Fibroblast of lung (primary cell): ENCODE data around the gene RET. TPM values are rescaled to one million over a fixed set of nuclear protein-coding genes. Genes with fewer than 3 reads are reported as not detected.

Experiments used
- DNase-seq, 2 donors: peaks; one replicate each; pipeline versions ENCODE4 v3.0.0 to v3.0.0-alpha.2; 2010; ENCODE audit warnings: low read depth in 2 of 2
- H2AFZ ChIP-seq: 2 replicates; pipeline ENCODE4 v1.5.1; 2012; ENCODE audit warnings: low read length, control low read depth, inconsistent platforms
- H3K27ac ChIP-seq: 2 replicates; pipeline ENCODE4 v1.5.1; 2011; ENCODE audit warnings: low read length, control low read depth; ENCODE audit not compliant: insufficient read depth
- H3K27me3 ChIP-seq: 2 replicates; pipeline ENCODE4 v1.5.1; 2011; ENCODE audit warnings: mild to moderate bottlenecking, low read length; ENCODE audit not compliant: control insufficient read depth, insufficient read depth
- H3K36me3 ChIP-seq: 2 replicates; pipeline ENCODE4 v1.5.1; 2011; ENCODE audit warnings: low read length; ENCODE audit not compliant: control insufficient read depth, insufficient read depth
- H3K4me1 ChIP-seq: 2 replicates; pipeline ENCODE4 v1.5.1; 2011; ENCODE audit warnings: low read length; ENCODE audit not compliant: control insufficient read depth, insufficient read depth; ENCODE audit errors: extremely low read depth
- H3K4me2 ChIP-seq: 2 replicates; pipeline ENCODE4 v1.5.1; 2011; ENCODE audit warnings: low read length, control low read depth; ENCODE audit not compliant: insufficient read depth; ENCODE audit errors: extremely low read depth
- H3K4me3 ChIP-seq, 4 experiments: fragments of 200-600 bp in 1 of 4; sonication (generic) in 1 of 4; replicated peaks in 1 of 4; 2 replicates each; pipeline ENCODE4 v1.5.1; 2011 to 2016; ENCODE audit warnings: low read length in 4 of 4, low read depth in 3 of 4, mild to moderate bottlenecking in 3 of 4, control low read depth in 2 of 4, inconsistent platforms in 1 of 4, mixed read lengths in 1 of 4; ENCODE audit not compliant: insufficient read depth in 1 of 4; ENCODE audit errors: control extremely low read depth in 1 of 4
- H3K79me2 ChIP-seq: 2 replicates; pipeline ENCODE4 v1.5.1; 2012; ENCODE audit warnings: mild to moderate bottlenecking, low read length, inconsistent platforms; ENCODE audit not compliant: control insufficient read depth, insufficient read depth
- H3K9ac ChIP-seq: 2 replicates; pipeline ENCODE4 v1.5.1; 2011; ENCODE audit warnings: mild to moderate bottlenecking, low read length, control low read depth; ENCODE audit not compliant: insufficient read depth
- H3K9me3 ChIP-seq: 2 replicates; pipeline ENCODE4 v1.5.1; 2012; ENCODE audit warnings: low read depth, low read length; ENCODE audit not compliant: control insufficient read depth, insufficient read depth
- H4K20me1 ChIP-seq: 2 replicates; pipeline ENCODE4 v1.5.1; 2011; ENCODE audit warnings: low read length; ENCODE audit not compliant: control insufficient read depth, insufficient read depth; ENCODE audit errors: extremely low read depth
- EZH2 ChIP-seq: IDR thresholded peaks from 2 replicates; pipeline ENCODE4 v1.5.1; 2012; ENCODE audit warnings: low read length, control low read depth, mild to moderate bottlenecking; ENCODE audit errors: missing control alignments
- polyA plus RNA-seq, 2 donors: library from polyadenylated mRNA; depleted of rRNA in 1 of 2; stranded (reverse) in 1 of 2; unstranded in 1 of 2; fragments of >200 nt; gene quantifications; 2 replicates each; pipeline ENCODE4 v1.2.1, GENCODE V29; 2011 to 2012; ENCODE audit warnings: missing spikeins in 1 of 2
- total RNA-seq: library from RNA; depleted of rRNA; stranded (reverse); fragments of >200 nt; gene quantifications from 2 replicates; pipeline ENCODE4 v1.2.1, GENCODE V29; 2014
- TF ChIP-seq, protein P1 (sequence below), 2 donors: IDR thresholded peaks in 1 of 2; conservative IDR thresholded peaks in 1 of 2; 1 replicate in 1 of 2; 2 replicates in 1 of 2; pipeline ENCODE4 v1.5.1; 2011 to 2012; ENCODE audit warnings: low read length in 2 of 2, control low read depth in 1 of 2, inconsistent platforms in 1 of 2, low read depth in 1 of 2, mild to moderate bottlenecking in 1 of 2

RET gene
- total and polyA plus RNA-seq, 2 donors (not counting 1 experiment from before 2014, with no cell fraction given), result 0.08 to 0.83 TPM

- Histone ChIP-seq H3K27me3 (no peaks in the 10 kb centered on the region), H3K27ac (peak overlapping the region; percentile 70), H3K9ac (no peak overlapping the region), H3K4me1 (peaks cover 3% of the 10 kb centered on the region), H3K36me3 (peaks cover 2% of the 10 kb centered on the region), H3K9me3 (no peaks in the 10 kb centered on the region), H3K4me3 (no peak overlapping the region), H4K20me1 (no peaks in the 10 kb centered on the region), H3K4me2 (peak overlapping the region; percentile 72), H3K79me2 (peaks cover 42% of the 10 kb centered on the region), H2AFZ (no peak overlapping the region)
- DNase-seq, result peak; percentile 49 to 91
- no peak for TF ChIP-seq EZH2
- TF ChIP-seq, protein P1, sequence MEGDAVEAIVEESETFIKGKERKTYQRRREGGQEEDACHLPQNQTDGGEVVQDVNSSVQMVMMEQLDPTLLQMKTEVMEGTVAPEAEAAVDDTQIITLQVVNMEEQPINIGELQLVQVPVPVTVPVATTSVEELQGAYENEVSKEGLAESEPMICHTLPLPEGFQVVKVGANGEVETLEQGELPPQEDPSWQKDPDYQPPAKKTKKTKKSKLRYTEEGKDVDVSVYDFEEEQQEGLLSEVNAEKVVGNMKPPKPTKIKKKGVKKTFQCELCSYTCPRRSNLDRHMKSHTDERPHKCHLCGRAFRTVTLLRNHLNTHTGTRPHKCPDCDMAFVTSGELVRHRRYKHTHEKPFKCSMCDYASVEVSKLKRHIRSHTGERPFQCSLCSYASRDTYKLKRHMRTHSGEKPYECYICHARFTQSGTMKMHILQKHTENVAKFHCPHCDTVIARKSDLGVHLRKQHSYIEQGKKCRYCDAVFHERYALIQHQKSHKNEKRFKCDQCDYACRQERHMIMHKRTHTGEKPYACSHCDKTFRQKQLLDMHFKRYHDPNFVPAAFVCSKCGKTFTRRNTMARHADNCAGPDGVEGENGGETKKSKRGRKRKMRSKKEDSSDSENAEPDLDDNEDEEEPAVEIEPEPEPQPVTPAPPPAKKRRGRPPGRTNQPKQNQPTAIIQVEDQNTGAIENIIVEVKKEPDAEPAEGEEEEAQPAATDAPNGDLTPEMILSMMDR (conservative IDR thresholded peaks at IDR 0.05 in 1 of 2, IDR thresholded peaks at IDR 0.05 in 1 of 2; ENCODE audit: low read depth in 1 of 2, low read length in 2 of 2), result no peak
These were observed 83.4 kb downstream of the RET start for GRCh38 chr10:43160046-43160920.

DNA sequence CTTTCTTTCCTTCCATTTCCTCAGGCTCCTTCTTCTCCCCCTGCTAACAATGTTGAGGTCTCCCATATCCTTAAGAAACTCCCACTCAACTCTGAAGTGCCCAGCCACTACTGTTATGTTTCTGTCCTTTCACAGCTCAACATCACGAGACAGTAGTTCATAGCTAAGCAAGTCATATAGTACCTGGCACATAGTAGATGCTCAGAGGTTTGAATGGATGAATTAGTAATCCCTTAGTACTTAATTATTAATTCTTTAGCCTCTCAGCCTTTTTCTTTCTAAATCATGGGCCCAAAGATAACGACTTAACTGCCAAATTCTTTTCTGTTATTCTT, 84.0 kb downstream of the RET start:
- Histone ChIP-seq H4K20me1 (no peaks in the 10 kb centered on the region), H3K4me1 (peaks cover 3% of the 10 kb centered on the region), H3K9me3 (no peaks in the 10 kb centered on the region), H3K36me3 (peaks cover 2% of the 10 kb centered on the region), H3K4me3 (no peak overlapping the region), H3K27ac (peak overlapping the region; percentile 53), H2AFZ (no peak overlapping the region), H3K27me3 (no peaks in the 10 kb centered on the region), H3K4me2 (peak overlapping the region; percentile 72), H3K79me2 (peaks cover 36% of the 10 kb centered on the region), H3K9ac (no peak overlapping the region)
- no peak for DNase-seq
- TF ChIP-seq, protein P1 (conservative IDR thresholded peaks at IDR 0.05 in 1 of 2, IDR thresholded peaks at IDR 0.05 in 1 of 2; ENCODE audit: low read depth in 1 of 2, low read length in 2 of 2), result no peak
- no peak for TF ChIP-seq EZH2

GRCh38 chr10:43162604-43163003, 85.7 kb downstream of the RET start:
- Histone ChIP-seq H3K4me3 (no peak overlapping the region), H3K9me3 (no peaks in the 10 kb centered on the region)
- TF ChIP-seq EZH2, result no peak
- TF ChIP-seq, protein P1 (conservative IDR thresholded peaks at IDR 0.05 in 1 of 2, IDR thresholded peaks at IDR 0.05 in 1 of 2; ENCODE audit: low read depth in 1 of 2, low read length in 2 of 2), result no peak

More at GRCh38 chr10:43162604-43163003, 85.7 kb downstream of the RET start:
- Histone ChIP-seq H3K79me2 (peaks cover 20% of the 10 kb centered on the region), H3K36me3 (peaks cover 2% of the 10 kb centered on the region), H3K9ac (no peak overlapping the region), H2AFZ (no peak overlapping the region), H3K4me2 (no peak overlapping the region), H4K20me1 (no peaks in the 10 kb centered on the region), H3K4me1 (peaks cover 3% of the 10 kb centered on the region), H3K27ac (no peak overlapping the region), H3K27me3 (no peaks in the 10 kb centered on the region)
- no peak for DNase-seq
